PC-9 (cell line): ENCODE measurements around the gene PFKFB3.

Experiments
- EZH2 ChIP-seq: fragments of 200-600 bp; sonication (generic); IDR thresholded peaks from 2 replicates; pipeline ENCODE4 v1.8.0; 2017; ENCODE audit warnings: antibody characterized with exemption, low read depth
- TF ChIP-seq, protein P1 (sequence below): fragments of 200-600 bp; sonication (generic); conservative IDR thresholded peaks from 2 replicates; pipeline ENCODE4 v1.6.1; 2017; ENCODE audit warnings: mixed run types, antibody characterized with exemption, mild to moderate bottlenecking, moderate library complexity

DNA sequence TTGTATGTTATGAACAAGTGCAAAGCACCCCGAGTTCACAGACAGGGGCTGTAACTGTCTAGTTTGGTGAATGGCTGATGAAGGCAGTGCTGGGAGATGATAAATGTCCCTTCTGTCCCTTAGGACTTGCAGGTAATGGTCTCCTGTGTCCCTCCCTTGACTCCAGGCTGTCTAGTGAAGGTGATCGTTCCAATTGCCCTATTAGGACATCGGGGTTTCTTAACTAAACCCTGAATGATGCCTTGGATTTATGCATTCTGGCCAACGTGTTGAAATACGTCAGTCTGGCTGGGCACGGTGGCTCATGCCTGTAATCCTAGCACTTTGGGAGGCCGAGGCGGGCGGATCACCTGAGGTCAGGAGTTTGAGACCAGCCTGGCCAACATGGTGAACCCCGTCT, 69.4 kb downstream of the PFKFB3 start:
- no peak for TF ChIP-seq EZH2
- TF ChIP-seq, protein P1, sequence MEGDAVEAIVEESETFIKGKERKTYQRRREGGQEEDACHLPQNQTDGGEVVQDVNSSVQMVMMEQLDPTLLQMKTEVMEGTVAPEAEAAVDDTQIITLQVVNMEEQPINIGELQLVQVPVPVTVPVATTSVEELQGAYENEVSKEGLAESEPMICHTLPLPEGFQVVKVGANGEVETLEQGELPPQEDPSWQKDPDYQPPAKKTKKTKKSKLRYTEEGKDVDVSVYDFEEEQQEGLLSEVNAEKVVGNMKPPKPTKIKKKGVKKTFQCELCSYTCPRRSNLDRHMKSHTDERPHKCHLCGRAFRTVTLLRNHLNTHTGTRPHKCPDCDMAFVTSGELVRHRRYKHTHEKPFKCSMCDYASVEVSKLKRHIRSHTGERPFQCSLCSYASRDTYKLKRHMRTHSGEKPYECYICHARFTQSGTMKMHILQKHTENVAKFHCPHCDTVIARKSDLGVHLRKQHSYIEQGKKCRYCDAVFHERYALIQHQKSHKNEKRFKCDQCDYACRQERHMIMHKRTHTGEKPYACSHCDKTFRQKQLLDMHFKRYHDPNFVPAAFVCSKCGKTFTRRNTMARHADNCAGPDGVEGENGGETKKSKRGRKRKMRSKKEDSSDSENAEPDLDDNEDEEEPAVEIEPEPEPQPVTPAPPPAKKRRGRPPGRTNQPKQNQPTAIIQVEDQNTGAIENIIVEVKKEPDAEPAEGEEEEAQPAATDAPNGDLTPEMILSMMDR = no peak
